Kidney (tissue), 14 donors: ENCODE data around the gene KRT83. TPM values are rescaled to one million over a fixed set of nuclear protein-coding genes. Genes with fewer than 3 reads are reported as not detected.

Source experiments
- DNase-seq, 5 donors: peaks; one replicate each; pipeline ENCODE4 v3.0.0-alpha.2; 2013 to 2020
- FAIRE-seq: peaks from 2 replicates; lab custom pipeline; 2012; peaks lifted over from hg19 to GRCh38; lab: Jason Lieb, UNC
- H3K27ac ChIP-seq, 2 donors: one replicate each; pipeline ENCODE4 v1.7.0; 2013; ENCODE audit warnings: low read depth in 2 of 2, low read length in 2 of 2, inconsistent platforms in 1 of 2
- H3K27me3 ChIP-seq: one replicate; pipeline ENCODE4 v1.7.1; 2013; ENCODE audit warnings: low read length, inconsistent platforms; ENCODE audit not compliant: control insufficient read depth, insufficient read depth
- H3K36me3 ChIP-seq, 3 donors: one replicate each; pipeline versions ENCODE4 v1.7.0 to v1.7.1; 2013; ENCODE audit warnings: low read length in 3 of 3, control low read depth in 1 of 3, inconsistent platforms in 1 of 3; ENCODE audit not compliant: insufficient read depth in 3 of 3, control insufficient read depth in 2 of 3
- H3K4me1 ChIP-seq, 3 donors: one replicate each; pipeline versions ENCODE4 v1.7.0 to v1.7.1; 2013; ENCODE audit warnings: low read length in 3 of 3, inconsistent platforms in 1 of 3, low read depth in 1 of 3; ENCODE audit not compliant: control insufficient read depth in 2 of 3, insufficient read depth in 2 of 3
- H3K4me3 ChIP-seq, 3 donors: one replicate each; pipeline versions ENCODE4 v1.7.0 to v1.8.1; 2013; ENCODE audit warnings: low read length in 3 of 3, control low read depth in 1 of 3, inconsistent platforms in 1 of 3
- H3K9ac ChIP-seq, 3 donors: one replicate each; pipeline versions ENCODE4 v1.7.0 to v1.7.1; 2013; ENCODE audit warnings: low read length in 3 of 3, control low read depth in 1 of 3, inconsistent platforms in 1 of 3
- H3K9me3 ChIP-seq, 3 donors: one replicate each; pipeline versions ENCODE4 v1.7.0 to v1.7.1; 2013; ENCODE audit warnings: low read length in 3 of 3, control low read depth in 1 of 3, inconsistent platforms in 1 of 3; ENCODE audit not compliant: control insufficient read depth in 2 of 3, insufficient read depth in 1 of 3
- CTCF ChIP-seq: IDR thresholded peaks from 3 replicates; pipeline ENCODE4 v1.5.1; 2012; ENCODE audit warnings: mild to moderate bottlenecking, moderate library complexity, borderline replicate concordance; ENCODE audit not compliant: insufficient read depth; ENCODE audit errors: extremely low read depth
- intact Hi-C: fragments of 100-400 bp; cut with DNase I; formaldehyde crosslinking; loops from one replicate; pipeline ENCODE4 v1.11.1; 2022
- polyA plus RNA-seq: library from polyadenylated mRNA; stranded (reverse); fragments of 350-450 nt; fragmentation: Illumina TruSeq; extraction: RNeasy Lipid Tissue Mini Kit (QIAGEN cat#74804); gene quantifications from one replicate; pipeline ENCODE4 v1.2.3, GENCODE V29; 2014; ENCODE audit warnings: low read depth, low replicate concordance; ENCODE audit not compliant: insufficient read depth
- total RNA-seq: library from RNA; stranded (reverse); fragmentation: NEBNext Ultra II Directional; extraction: Animal tissue kit (Norgen Biotek cat#: 25700); gene quantifications from one replicate; pipeline ENCODE4 v1.2.1, GENCODE V29; 2021
- donor health status: control.
- donor health status: control.
- donor health status: control.
- donor health status: control.
- donor health status: control.
- donor health status: DM: yes; HTN: yes; CAD: no.
- donor health status: Normal renal cell carcinoma (clear cell type).

Gene KRT83
- total and polyA plus RNA-seq, 2 donors from 2014 or later: not detected

GRCh38 chr12:52349196-52349595, 28.0 kb upstream of the KRT83 start:
- Histone ChIP-seq H3K27ac (no peak overlapping the region), H3K4me3 (no peak overlapping the region), H3K4me1 (peaks cover 0 to 6% (median 3%) of the 10 kb centered on the region in 3 donors), H3K36me3 (no peaks in the 10 kb centered on the region), H3K9me3 (no peaks in the 10 kb centered on the region), H3K27me3 (no peaks in the 10 kb centered on the region), H3K9ac (no peak overlapping the region)
- intact Hi-C loops: no loop called here
- no peak for TF ChIP-seq CTCF
- DNase-seq: peak in 2 of 5 donors; percentile 14 to 38
- FAIRE-seq: no peak

- FAIRE-seq (no peak), DNase-seq (no peak)
- H3K36me3 ChIP-seq: no peaks in the 10 kb centered on the region
- no peak for TF ChIP-seq CTCF
- peaks cover 0 to 6% (median 3%) of the 10 kb centered on the region in 3 donors for H3K4me1 ChIP-seq
- H3K27ac ChIP-seq: no peak overlapping the region
- H3K27me3 ChIP-seq: no peaks in the 10 kb centered on the region
- H3K4me3 ChIP-seq: no peak overlapping the region
- no peak overlapping the region for H3K9ac ChIP-seq
- intact Hi-C loops: no loop called here
- H3K9me3 ChIP-seq: peaks cover 0 to 9% (median 0%) of the 10 kb centered on the region in 3 donors
Observed at GRCh38 chr12:52347551-52348510, 26.6 kb upstream of the KRT83 start.

GRCh38 chr12:52347016-52347415, 25.8 kb upstream of the KRT83 start:
- intact Hi-C loops: no loop called here
- Histone ChIP-seq H3K9ac (no peak overlapping the region), H3K9me3 (peaks cover 0 to 9% (median 0%) of the 10 kb centered on the region in 3 donors), H3K27me3 (no peaks in the 10 kb centered on the region), H3K36me3 (no peaks in the 10 kb centered on the region), H3K27ac (no peak overlapping the region), H3K4me3 (no peak overlapping the region), H3K4me1 (peaks cover 0 to 6% (median 3%) of the 10 kb centered on the region in 3 donors)
- no peak for DNase-seq
- no peak for TF ChIP-seq CTCF
- FAIRE-seq: no peak
